ENCODE data around the gene NR2F2. TPM values are rescaled to one million over a fixed set of nuclear protein-coding genes. Genes with fewer than 3 reads are reported as not detected.

Gene NR2F2
- total RNA-seq, 1 donor from 2014 or later, result 12.8 TPM

DNA sequence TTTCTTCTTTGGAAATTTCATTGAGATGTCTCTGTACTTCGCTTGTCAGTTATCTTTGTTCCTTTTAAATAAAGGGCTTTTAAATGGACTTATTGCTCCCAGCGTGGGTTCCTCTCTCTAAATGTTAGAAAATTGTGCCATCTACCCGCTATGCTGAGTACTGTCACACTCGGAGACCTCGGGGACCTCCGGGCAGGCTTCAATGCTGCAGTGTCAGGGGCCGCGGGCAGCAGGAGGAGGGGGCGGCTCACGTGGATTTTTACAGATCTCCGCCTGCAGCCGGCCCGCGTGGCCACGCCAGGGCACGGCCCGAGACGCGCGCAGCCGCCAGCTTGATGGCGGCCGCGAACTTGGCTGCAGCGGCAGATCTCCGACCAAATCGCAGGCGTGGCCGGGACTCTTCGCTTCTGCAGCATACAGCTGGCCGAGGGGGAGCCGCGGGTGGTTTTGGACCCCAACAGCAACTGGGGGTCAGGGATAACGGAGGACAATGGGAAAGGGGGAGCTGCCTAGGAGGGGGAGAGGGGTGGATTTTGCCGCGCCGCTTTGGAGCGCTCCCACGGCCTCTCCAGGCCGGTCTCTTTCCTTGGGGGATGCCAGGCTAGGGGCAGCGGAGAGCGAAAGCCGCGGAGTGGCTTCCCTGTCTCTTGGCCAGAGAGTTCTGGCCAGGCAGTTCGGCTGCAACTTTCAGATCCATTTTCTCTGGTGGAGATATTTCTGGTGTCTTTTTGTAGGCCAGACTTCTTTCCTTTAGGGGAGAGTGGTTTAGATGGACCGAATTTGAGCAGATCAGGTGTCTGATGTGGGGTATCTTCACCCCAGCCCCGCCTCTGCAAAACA, 15.3 kb downstream of the NR2F2 start:
- peaks cover 75% of the 10 kb centered on the region for H3K4me1 ChIP-seq
- intact Hi-C loops (cut with micrococcal nuclease), result loop anchor here (10.0 kb wide), 1 partner anchor 1081 kb away; no protein-coding TSS in a partner anchor
- peak overlapping the region; percentile 96 for H3K27ac ChIP-seq (replicated peaks)
- TF ChIP-seq, protein P1, sequence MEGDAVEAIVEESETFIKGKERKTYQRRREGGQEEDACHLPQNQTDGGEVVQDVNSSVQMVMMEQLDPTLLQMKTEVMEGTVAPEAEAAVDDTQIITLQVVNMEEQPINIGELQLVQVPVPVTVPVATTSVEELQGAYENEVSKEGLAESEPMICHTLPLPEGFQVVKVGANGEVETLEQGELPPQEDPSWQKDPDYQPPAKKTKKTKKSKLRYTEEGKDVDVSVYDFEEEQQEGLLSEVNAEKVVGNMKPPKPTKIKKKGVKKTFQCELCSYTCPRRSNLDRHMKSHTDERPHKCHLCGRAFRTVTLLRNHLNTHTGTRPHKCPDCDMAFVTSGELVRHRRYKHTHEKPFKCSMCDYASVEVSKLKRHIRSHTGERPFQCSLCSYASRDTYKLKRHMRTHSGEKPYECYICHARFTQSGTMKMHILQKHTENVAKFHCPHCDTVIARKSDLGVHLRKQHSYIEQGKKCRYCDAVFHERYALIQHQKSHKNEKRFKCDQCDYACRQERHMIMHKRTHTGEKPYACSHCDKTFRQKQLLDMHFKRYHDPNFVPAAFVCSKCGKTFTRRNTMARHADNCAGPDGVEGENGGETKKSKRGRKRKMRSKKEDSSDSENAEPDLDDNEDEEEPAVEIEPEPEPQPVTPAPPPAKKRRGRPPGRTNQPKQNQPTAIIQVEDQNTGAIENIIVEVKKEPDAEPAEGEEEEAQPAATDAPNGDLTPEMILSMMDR (IDR thresholded peaks at IDR 0.05; ENCODE audit: borderline replicate concordance), result peak; percentile 79
- H3K27me3 ChIP-seq (ENCODE audit: low read depth), result peaks cover 82% of the 10 kb centered on the region
- H3K9me3 ChIP-seq (replicated peaks), result no peaks in the 10 kb centered on the region
- H3K36me3 ChIP-seq, result no peaks in the 10 kb centered on the region
- H3K4me3 ChIP-seq, result peak overlapping the region; percentile 88
- DNase-seq, result peak; percentile 77

DNA sequence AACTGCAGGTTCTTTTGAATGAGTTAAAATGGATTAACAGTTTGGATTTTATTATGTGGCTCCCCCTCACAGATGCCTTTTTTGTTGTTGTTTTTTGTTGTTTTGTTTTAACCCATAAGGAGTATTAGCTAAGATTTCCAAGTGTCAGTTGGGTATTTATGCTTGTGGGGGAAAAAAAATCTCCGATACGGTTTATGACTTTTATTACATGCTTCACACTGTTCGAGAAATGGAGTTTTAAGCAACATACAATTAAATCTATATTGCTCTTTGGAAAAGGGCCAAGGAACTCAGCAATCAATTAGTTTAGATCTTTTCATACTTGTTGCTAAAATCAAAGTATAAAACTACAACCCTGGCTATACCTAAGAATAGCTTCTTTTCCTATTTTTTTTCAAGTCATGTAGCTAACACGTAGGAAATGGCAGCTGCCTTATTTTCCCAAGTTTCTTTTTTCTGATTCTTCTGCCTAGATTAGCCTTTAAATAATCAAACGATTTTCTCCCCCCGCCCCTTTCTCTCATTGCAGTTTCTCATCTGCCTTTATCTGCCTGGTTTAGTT, 16.0 kb downstream of the NR2F2 start:
- intact Hi-C loops (cut with micrococcal nuclease), result loop anchor here (10.0 kb wide), 1 partner anchor 1082 kb away; no protein-coding TSS in a partner anchor

DNA sequence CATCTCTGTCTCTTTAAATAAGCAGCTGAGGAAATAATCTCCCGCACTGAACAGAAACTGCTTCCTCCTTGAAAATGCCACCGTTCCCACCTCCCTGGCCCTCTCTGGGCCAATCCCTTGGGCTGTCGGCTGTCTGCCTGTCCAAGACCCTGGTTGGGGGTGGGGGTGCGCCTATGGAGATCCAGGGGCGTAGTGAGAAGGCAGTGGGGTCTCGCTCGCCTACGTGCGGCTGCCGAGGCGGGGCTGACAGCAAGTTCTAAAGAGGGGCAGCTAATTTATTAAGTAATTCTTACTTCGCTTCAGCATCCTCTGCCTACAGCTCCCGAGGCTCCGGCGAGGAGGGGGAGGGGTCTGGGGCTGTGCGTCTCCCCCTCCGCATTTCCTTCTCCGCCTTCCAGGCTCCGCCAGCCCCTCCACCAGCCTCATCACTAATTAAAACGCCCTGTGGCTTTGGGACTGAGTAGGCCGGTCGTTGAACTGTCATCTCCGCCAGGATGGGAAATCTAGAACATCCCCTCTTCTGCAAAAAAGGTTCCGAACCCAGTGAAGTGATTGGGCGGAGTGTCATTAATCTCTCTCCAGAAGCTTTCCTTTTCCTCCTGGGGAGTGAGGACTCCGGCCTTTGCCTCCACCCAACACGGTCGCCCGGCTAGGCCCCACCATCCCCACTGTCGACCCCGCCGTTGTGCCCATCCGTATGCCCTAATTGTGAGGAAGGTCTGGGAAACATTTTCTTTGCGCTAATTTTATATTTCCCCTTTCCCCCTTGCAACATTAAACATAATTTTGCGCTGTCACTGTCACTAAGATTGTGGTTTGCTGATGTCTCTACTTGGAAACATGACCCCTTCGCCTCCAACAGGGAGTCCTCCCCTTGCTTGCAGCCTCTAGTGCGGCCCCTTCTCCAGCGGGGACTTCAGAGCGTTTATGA, 16.9 kb downstream of the NR2F2 start:
- intact Hi-C loops (cut with micrococcal nuclease), result loop anchor here (10.0 kb wide), 1 partner anchor 1083 kb away; no protein-coding TSS in a partner anchor
- Histone ChIP-seq H3K36me3 (no peaks in the 10 kb centered on the region), H3K27ac (replicated peaks) (peak overlapping the region; percentile 96), H3K4me3 (peak overlapping the region; percentile 88), H3K4me1 (peaks cover 76% of the 10 kb centered on the region), H3K27me3 (ENCODE audit: low read depth) (peaks cover 90% of the 10 kb centered on the region), H3K9me3 (replicated peaks) (no peaks in the 10 kb centered on the region)
- TF ChIP-seq, protein P1 (IDR thresholded peaks at IDR 0.05; ENCODE audit: borderline replicate concordance), result no peak
- peak; percentile 43 for DNase-seq

More for the DNA sequence above, 16.0 kb downstream of the NR2F2 start:
- H3K27ac ChIP-seq (replicated peaks), result peak overlapping the region; percentile 96
- H3K4me3 ChIP-seq, result peak overlapping the region; percentile 88
- H3K4me1 ChIP-seq, result peaks cover 76% of the 10 kb centered on the region
- TF ChIP-seq, protein P1 (IDR thresholded peaks at IDR 0.05; ENCODE audit: borderline replicate concordance), result no peak
- no peaks in the 10 kb centered on the region for H3K36me3 ChIP-seq
- no peak for DNase-seq
- peaks cover 87% of the 10 kb centered on the region for H3K27me3 ChIP-seq (ENCODE audit: low read depth)
- no peaks in the 10 kb centered on the region for H3K9me3 ChIP-seq (replicated peaks)

DNA sequence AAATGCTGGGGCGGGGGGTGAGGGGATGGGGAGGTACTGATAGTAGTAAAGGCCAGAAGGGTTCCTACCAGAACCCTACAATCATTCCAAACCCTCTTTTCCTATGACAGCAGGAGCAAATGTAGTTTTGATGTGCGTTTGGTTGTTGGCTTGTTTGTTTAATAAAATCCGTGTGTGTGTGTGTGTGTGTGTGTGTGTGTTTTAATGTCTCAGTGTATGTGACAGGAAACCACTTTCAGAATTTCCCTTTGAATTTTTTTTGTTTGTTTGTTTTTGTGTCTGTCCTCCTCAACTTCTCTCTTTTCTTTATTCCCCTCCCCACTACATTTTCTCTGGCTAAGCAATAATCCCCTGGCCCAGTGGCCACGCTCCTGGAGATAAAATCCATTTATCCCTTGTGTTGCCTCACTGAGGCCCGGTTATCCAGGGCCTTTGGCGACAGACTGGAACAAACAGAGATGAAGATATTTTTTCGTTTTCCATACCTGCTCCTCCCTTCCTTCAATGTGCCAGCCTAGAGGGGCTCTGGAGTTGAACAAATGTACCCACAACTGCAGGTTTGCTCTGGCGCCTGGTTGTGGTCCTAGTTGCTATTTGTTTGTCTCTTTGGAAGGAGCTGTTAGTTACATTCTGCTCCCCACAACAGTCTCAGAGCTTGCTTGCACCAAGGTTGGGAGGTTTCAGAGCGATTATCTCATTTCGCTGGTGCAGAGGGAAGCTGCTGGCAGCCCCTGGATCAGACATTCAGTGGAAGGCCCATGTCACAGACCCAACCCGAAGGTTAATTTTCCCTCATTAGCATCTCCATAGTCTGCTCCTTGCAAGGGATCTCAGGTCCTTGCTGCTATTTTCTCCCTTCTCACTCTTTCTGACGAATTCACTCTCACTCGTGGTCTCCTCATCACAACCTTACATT, 17.9 kb downstream of the NR2F2 start:
- H3K4me1 ChIP-seq, result peaks cover 75% of the 10 kb centered on the region

More for the DNA sequence above, 17.9 kb downstream of the NR2F2 start:
- H3K36me3 ChIP-seq, result no peaks in the 10 kb centered on the region
- TF ChIP-seq, protein P1 (IDR thresholded peaks at IDR 0.05; ENCODE audit: borderline replicate concordance), result no peak
- DNase-seq, result no peak
- peak overlapping the region; percentile 88 for H3K4me3 ChIP-seq
- peaks cover 97% of the 10 kb centered on the region for H3K27me3 ChIP-seq (ENCODE audit: low read depth)
- no peaks in the 10 kb centered on the region for H3K9me3 ChIP-seq (replicated peaks)
- intact Hi-C loops (cut with micrococcal nuclease), result loop anchor here (10.0 kb wide), 1 partner anchor 1084 kb away; no protein-coding TSS in a partner anchor
- H3K27ac ChIP-seq (replicated peaks), result peak overlapping the region; percentile 96

Measured in left ventricle myocardium inferior (tissue), 1 donor.